IPS-18c (cell line): ENCODE data around the gene PRKAR1B.
"Not testable (repeated sequence)": the region's sequence is repeated elsewhere in the genome, so short reads cannot be mapped to it uniquely, and the experiment has no call there.

Experiments
- H3K4me3 ChIP-seq: 2 replicates; pipeline ENCODE4 v1.7.0; 2013; ENCODE audit warnings: low read depth, mild to moderate bottlenecking, low read length, moderate library complexity; ENCODE audit not compliant: insufficient read depth
- H3K9me3 ChIP-seq: one replicate; pipeline ENCODE4 v1.6.1; 2013; ENCODE audit warnings: mild to moderate bottlenecking, low read length, moderate library complexity; ENCODE audit not compliant: control insufficient read depth, insufficient read depth

PRKAR1B gene

GRCh38 chr7:670501-671390, 56.3 kb downstream of the PRKAR1B start:
- no peak overlapping the region for H3K4me3 ChIP-seq

GRCh38 chr7:668958-669357, 58.1 kb downstream of the PRKAR1B start:
- Histone ChIP-seq H3K4me3 (no peak overlapping the region), H3K9me3 (no peaks in the 10 kb centered on the region)

More at GRCh38 chr7:670501-671390, 56.3 kb downstream of the PRKAR1B start:
- H3K9me3 ChIP-seq: no peaks in the 10 kb centered on the region

- Histone ChIP-seq H3K4me3 (no peak overlapping the region), H3K9me3 (no peaks in the 10 kb centered on the region)
Measured at GRCh38 chr7:668139-668931, 58.7 kb downstream of the PRKAR1B start.

- no peak overlapping the region for H3K4me3 ChIP-seq
- no peaks in the 10 kb centered on the region for H3K9me3 ChIP-seq
Measured at GRCh38 chr7:666454-667292, 60.4 kb downstream of the PRKAR1B start.

GRCh38 chr7:665736-666453, 61.2 kb downstream of the PRKAR1B start:
- no peak overlapping the region for H3K4me3 ChIP-seq
- H3K9me3 ChIP-seq: no peaks in the 10 kb centered on the region

GRCh38 chr7:664997-665735, 61.9 kb downstream of the PRKAR1B start:
- no peak overlapping the region for H3K4me3 ChIP-seq
- H3K9me3 ChIP-seq: no peaks in the 10 kb centered on the region

- Histone ChIP-seq H3K4me3 (no peak overlapping the region), H3K9me3 (no peaks in the 10 kb centered on the region)
Measured at GRCh38 chr7:664402-664775, 62.7 kb downstream of the PRKAR1B start.

GRCh38 chr7:662576-662975, 64.5 kb downstream of the PRKAR1B start:
- no peak overlapping the region for H3K4me3 ChIP-seq
- no peaks in the 10 kb centered on the region for H3K9me3 ChIP-seq

GRCh38 chr7:659996-660395, 67.1 kb downstream of the PRKAR1B start:
- no peak overlapping the region for H3K4me3 ChIP-seq

GRCh38 chr7:659306-659847, 67.7 kb downstream of the PRKAR1B start:
- Histone ChIP-seq H3K9me3 (peaks cover 3% of the 10 kb centered on the region), H3K4me3 (no peak overlapping the region)

More at GRCh38 chr7:659996-660395, 67.1 kb downstream of the PRKAR1B start:
- H3K9me3 ChIP-seq: peaks cover 3% of the 10 kb centered on the region

- Histone ChIP-seq H3K4me3 (no peak overlapping the region), H3K9me3 (peaks cover 8% of the 10 kb centered on the region)
Measured at GRCh38 chr7:657565-658119, 69.4 kb downstream of the PRKAR1B start.

GRCh38 chr7:657010-657409, 70.1 kb downstream of the PRKAR1B start:
- not testable (repeated sequence) for H3K4me3 ChIP-seq, H3K9me3 ChIP-seq

GRCh38 chr7:655758-656157, 71.3 kb downstream of the PRKAR1B start:
- Histone ChIP-seq H3K4me3 (no peak overlapping the region), H3K9me3 (peaks cover 9% of the 10 kb centered on the region)

GRCh38 chr7:653829-654764, 73.0 kb downstream of the PRKAR1B start:
- no peak overlapping the region for H3K4me3 ChIP-seq
- H3K9me3 ChIP-seq: peaks cover 9% of the 10 kb centered on the region

GRCh38 chr7:652881-653280, 74.2 kb downstream of the PRKAR1B start:
- H3K4me3 ChIP-seq: no peak overlapping the region
- peaks cover 9% of the 10 kb centered on the region for H3K9me3 ChIP-seq
